Type B pancreatic cell (in vitro differentiated cells): ENCODE data around the gene GH2. TPM values are rescaled to one million over a fixed set of nuclear protein-coding genes. Genes with fewer than 3 reads are reported as not detected.

Experiments used
- DNase-seq: peaks from one replicate; pipeline ENCODE4 v3.0.0; 2021; ENCODE audit warnings: mixed read lengths; ENCODE audit not compliant: unreplicated experiment; ENCODE audit errors: extremely low spot score
- H3K27ac Mint-ChIP-seq: 2 replicates; pipeline ENCODE4 v1.8.0; 2021; ENCODE audit warnings: mild to moderate bottlenecking, mixed read lengths
- H3K27me3 Mint-ChIP-seq: 2 replicates; pipeline ENCODE4 v1.8.0; 2021; ENCODE audit warnings: mixed read lengths
- H3K36me3 Mint-ChIP-seq: 2 replicates; pipeline ENCODE4 v1.8.0; 2021; ENCODE audit warnings: mixed read lengths
- H3K4me1 Mint-ChIP-seq: one replicate; pipeline ENCODE4 v1.8.0; 2021; ENCODE audit warnings: mixed read lengths; ENCODE audit not compliant: unreplicated experiment
- H3K4me3 Mint-ChIP-seq: 2 replicates; pipeline ENCODE4 v1.8.0; 2021; ENCODE audit warnings: mild to moderate bottlenecking, mixed read lengths
- H3K9me3 Mint-ChIP-seq: 2 replicates; pipeline ENCODE4 v1.8.0; 2021; ENCODE audit warnings: mixed read lengths
- CTCF ChIP-seq: fragments of 200-600 bp; sonication (generic); conservative IDR thresholded peaks from 2 replicates; pipeline ENCODE4 v1.5.0; 2021; ENCODE audit warnings: antibody characterized with exemption, mild to moderate bottlenecking
- total RNA-seq: library from RNA; stranded (reverse); gene quantifications from 2 replicates; pipeline ENCODE4 v1.2.1, GENCODE V29; 2021; ENCODE audit warnings: low replicate concordance

Gene GH2
- total RNA-seq, 1 donor from 2014 or later, result not detected

- Mint-ChIP-seq H3K9me3 (no peaks in the 10 kb centered on the region), H3K27ac (no peak overlapping the region), H3K36me3 (peaks cover 12% of the 10 kb centered on the region), H3K4me3 (no peak overlapping the region), H3K4me1 (peaks cover 28% of the 10 kb centered on the region), H3K27me3 (no peaks in the 10 kb centered on the region)
- DNase-seq, result no peak
- no peak for TF ChIP-seq CTCF
These were observed 44.3 kb downstream of the GH2 start for GRCh38 chr17:63837480-63837879.

- DNase-seq, result no peak
- H3K36me3 Mint-ChIP-seq, result peaks cover 14% of the 10 kb centered on the region
- no peak for TF ChIP-seq CTCF
- no peak overlapping the region for H3K4me3 Mint-ChIP-seq
- no peak overlapping the region for H3K27ac Mint-ChIP-seq
- H3K27me3 Mint-ChIP-seq, result no peaks in the 10 kb centered on the region
- no peaks in the 10 kb centered on the region for H3K9me3 Mint-ChIP-seq
- peaks cover 28% of the 10 kb centered on the region for H3K4me1 Mint-ChIP-seq
These were observed 44.9 kb downstream of the GH2 start for GRCh38 chr17:63836811-63837210.

- Mint-ChIP-seq H3K4me1 (peaks cover 17% of the 10 kb centered on the region), H3K27ac (peak overlapping the region; percentile 62), H3K36me3 (peaks cover 26% of the 10 kb centered on the region), H3K4me3 (no peak overlapping the region), H3K27me3 (no peaks in the 10 kb centered on the region), H3K9me3 (no peaks in the 10 kb centered on the region)
- no peak for TF ChIP-seq CTCF
- no peak for DNase-seq
These were observed 46.5 kb downstream of the GH2 start for GRCh38 chr17:63835167-63835720.

GRCh38 chr17:63834431-63835166 lies 47.1 kb downstream of the GH2 start:
- no peak for DNase-seq
- H3K36me3 Mint-ChIP-seq, result peaks cover 33% of the 10 kb centered on the region
- no peak overlapping the region for H3K4me3 Mint-ChIP-seq
- H3K4me1 Mint-ChIP-seq, result peaks cover 17% of the 10 kb centered on the region
- no peaks in the 10 kb centered on the region for H3K9me3 Mint-ChIP-seq
- no peaks in the 10 kb centered on the region for H3K27me3 Mint-ChIP-seq
- TF ChIP-seq CTCF, result peak; percentile 70
- H3K27ac Mint-ChIP-seq, result peak overlapping the region; percentile 62

- Mint-ChIP-seq H3K4me3 (no peak overlapping the region), H3K36me3 (peaks cover 34% of the 10 kb centered on the region), H3K9me3 (no peaks in the 10 kb centered on the region), H3K4me1 (peaks cover 10% of the 10 kb centered on the region), H3K27me3 (no peaks in the 10 kb centered on the region), H3K27ac (peak overlapping the region; percentile 12)
- no peak for TF ChIP-seq CTCF
- DNase-seq, result no peak
These were observed 47.9 kb downstream of the GH2 start for GRCh38 chr17:63833741-63834373.
